Mesendoderm (in vitro differentiated cells): ENCODE results near the gene WASF2.

Experiments
- DNase-seq: peaks from one replicate; pipeline ENCODE4 v3.0.0; 2013
- H2AK5ac ChIP-seq: 2 replicates; pipeline ENCODE4 v1.6.1; 2013; ENCODE audit warnings: low read length, inconsistent platforms
- H2BK120ac ChIP-seq: 2 replicates; pipeline ENCODE4 v1.6.1; 2013; ENCODE audit warnings: low read depth, mild to moderate bottlenecking, low read length, moderate library complexity, mixed read lengths
- H2BK15ac ChIP-seq: replicated peaks from 2 replicates; pipeline ENCODE4 v1.6.1; 2013; ENCODE audit warnings: low read depth, mild to moderate bottlenecking, moderate library complexity
- H2BK5ac ChIP-seq: 2 replicates; pipeline ENCODE4 v1.6.1; 2013; ENCODE audit warnings: low read length, inconsistent platforms
- H3K18ac ChIP-seq: 2 replicates; pipeline ENCODE4 v1.6.1; 2013; ENCODE audit warnings: mild to moderate bottlenecking, low read length, mixed read lengths
- H3K23ac ChIP-seq: one replicate; pipeline ENCODE4 v1.6.1; 2013; ENCODE audit warnings: low read length
- H3K27ac ChIP-seq: 2 replicates; pipeline ENCODE4 v1.5.1; 2013; ENCODE audit warnings: low read depth, mild to moderate bottlenecking, inconsistent platforms, low read length, moderate library complexity
- H3K27me3 ChIP-seq: 2 replicates; pipeline ENCODE4 v1.6.1; 2013; ENCODE audit warnings: low read length, control low read depth, mild to moderate bottlenecking, inconsistent platforms; ENCODE audit not compliant: insufficient read depth, poor library complexity
- H3K36me3 ChIP-seq: 2 replicates; pipeline ENCODE4 v1.6.1; 2013; ENCODE audit warnings: low read length, inconsistent platforms; ENCODE audit not compliant: control insufficient read depth, insufficient read depth
- H3K4ac ChIP-seq: one replicate; pipeline ENCODE4 v1.6.1; 2013; ENCODE audit warnings: low read depth, mild to moderate bottlenecking, low read length, moderate library complexity
- H3K4me1 ChIP-seq: 2 replicates; pipeline ENCODE4 v1.6.1; 2013; ENCODE audit warnings: low read depth, low read length, inconsistent platforms; ENCODE audit not compliant: control insufficient read depth
- H3K4me2 ChIP-seq: 2 replicates; pipeline ENCODE4 v1.6.1; 2013; ENCODE audit warnings: low read length
- H3K4me3 ChIP-seq: 2 replicates; pipeline ENCODE4 v1.5.1; 2013; ENCODE audit warnings: mild to moderate bottlenecking, low read length
- H3K56ac ChIP-seq: one replicate; pipeline ENCODE4 v1.6.1; 2013; ENCODE audit warnings: low read length
- H3K79me1 ChIP-seq: 2 replicates; pipeline ENCODE4 v1.6.1; 2013; ENCODE audit warnings: low read length, inconsistent platforms
- H3K79me2 ChIP-seq: 2 replicates; pipeline ENCODE4 v1.6.1; 2013; ENCODE audit warnings: mild to moderate bottlenecking, low read length; ENCODE audit not compliant: control insufficient read depth, insufficient read depth
- H3K9ac ChIP-seq: 2 replicates; pipeline ENCODE4 v1.6.1; 2013; ENCODE audit warnings: low read length, inconsistent platforms
- H4K5ac ChIP-seq: one replicate; pipeline ENCODE4 v1.6.1; 2013; ENCODE audit warnings: low read length
- H4K8ac ChIP-seq: one replicate; pipeline ENCODE4 v1.6.1; 2013; ENCODE audit warnings: low read depth, mild to moderate bottlenecking, control low read depth, low read length, moderate library complexity
- WGBS: extraction: QIAGEN DNeasy Blood & Tissue Kit; methylation state at CpG from one replicate; pipeline ENCODE4 v1.1.7; 2013; ENCODE audit warnings: low lambda C conversion rate, missing lambda C conversion rate; ENCODE audit not compliant: insufficient coverage; ENCODE audit errors: extremely low coverage; 5-methylcytosine and 5-hydroxymethylcytosine counted together

WASF2 gene

DNA sequence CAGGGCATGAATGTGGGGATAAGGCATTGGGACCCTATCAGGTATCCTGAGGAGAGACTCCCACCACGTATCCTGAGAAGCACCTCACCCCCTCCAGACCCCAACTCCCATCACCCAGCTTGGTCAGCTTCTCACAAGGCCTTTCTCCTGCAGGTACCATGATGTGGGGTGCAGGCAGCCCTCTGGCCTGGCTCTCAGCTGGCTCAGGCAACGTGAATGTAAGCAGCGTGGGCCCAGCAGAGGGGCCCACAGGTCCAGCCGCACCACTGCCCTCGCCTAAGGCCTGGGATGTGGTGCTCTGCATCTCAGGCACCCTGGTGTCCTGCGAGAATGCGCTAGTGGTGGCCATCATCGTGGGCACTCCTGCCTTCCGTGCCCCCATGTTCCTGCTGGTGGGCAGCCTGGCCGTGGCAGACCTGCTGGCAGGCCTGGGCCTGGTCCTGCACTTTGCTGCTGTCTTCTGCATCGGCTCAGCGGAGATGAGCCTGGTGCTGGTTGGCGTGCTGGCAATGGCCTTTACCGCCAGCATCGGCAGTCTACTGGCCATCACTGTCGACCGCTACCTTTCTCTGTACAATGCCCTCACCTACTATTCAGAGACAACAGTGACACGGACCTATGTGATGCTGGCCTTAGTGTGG lies 96.2 kb downstream of the WASF2 start:
- peak overlapping the region; percentile 25 for H3K56ac ChIP-seq
- H2AK5ac ChIP-seq = no peak overlapping the region
- no peak overlapping the region for H3K4ac ChIP-seq
- DNase-seq = no peak
- H2BK5ac ChIP-seq = no peak overlapping the region
- no CpG with 5 or more reads among the region's 18 CpGs for WGBS
- peaks cover 2% of the 10 kb centered on the region for H3K4me1 ChIP-seq
- peaks cover 4% of the 10 kb centered on the region for H3K79me1 ChIP-seq
- no peak overlapping the region for H4K8ac ChIP-seq
- H2BK15ac ChIP-seq = no peak overlapping the region
- H3K9ac ChIP-seq = peak overlapping the region; percentile 82
- no peak overlapping the region for H4K5ac ChIP-seq
- H3K79me2 ChIP-seq = no peaks in the 10 kb centered on the region
- H3K27ac ChIP-seq = no peak overlapping the region
- H3K36me3 ChIP-seq = no peaks in the 10 kb centered on the region
- no peak overlapping the region for H3K18ac ChIP-seq
- no peak overlapping the region for H3K23ac ChIP-seq
- no peak overlapping the region for H3K4me2 ChIP-seq
- no peaks in the 10 kb centered on the region for H3K27me3 ChIP-seq
- no peak overlapping the region for H3K4me3 ChIP-seq
- no peak overlapping the region for H2BK120ac ChIP-seq

DNA sequence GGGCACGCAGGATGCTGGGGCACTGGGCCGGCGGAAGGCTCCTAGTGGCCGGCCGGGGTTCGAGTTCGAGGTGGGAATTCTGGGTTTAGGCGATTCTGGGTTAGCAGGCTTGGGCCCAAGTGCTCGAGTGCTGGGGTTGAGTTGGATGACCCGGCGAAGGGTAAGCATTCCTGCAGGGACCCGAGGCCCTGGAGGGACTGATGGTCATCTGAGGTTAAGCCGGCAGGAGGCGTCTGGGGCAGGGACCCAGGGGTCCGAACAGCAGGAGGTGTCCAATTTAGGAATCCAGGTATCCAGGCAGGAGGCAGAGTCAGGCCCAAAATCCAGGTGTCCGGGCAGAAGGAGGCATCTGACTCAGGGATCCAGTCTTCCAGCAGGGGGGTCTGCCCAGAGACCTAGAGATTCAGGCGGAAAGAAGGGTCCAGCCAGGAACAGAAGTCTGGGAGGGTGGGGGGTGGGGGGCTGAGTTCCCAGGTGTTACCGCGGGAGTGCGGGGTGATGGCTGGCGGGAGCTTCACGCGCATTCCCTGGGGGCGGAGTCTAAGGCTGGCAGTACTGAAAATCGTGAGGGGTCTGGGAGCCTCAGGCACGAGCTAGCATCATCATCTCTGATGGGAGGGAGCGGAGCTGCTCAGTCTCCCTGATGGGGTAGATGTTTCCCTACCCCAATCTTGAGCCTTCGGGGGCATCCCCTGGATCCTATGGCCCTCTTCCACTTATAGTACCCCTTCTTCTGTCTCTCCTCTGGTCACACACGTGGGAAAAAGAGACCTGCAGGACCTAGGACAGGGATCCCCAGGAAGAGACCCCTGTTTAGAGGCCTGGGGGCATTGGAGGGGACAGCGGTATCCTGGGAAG lies 97.0 kb downstream of the WASF2 start:
- peak overlapping the region; percentile 90 for H3K56ac ChIP-seq
- WGBS = no CpG with 5 or more reads among the region's 30 CpGs
- peaks cover 4% of the 10 kb centered on the region for H3K79me1 ChIP-seq
- H3K27me3 ChIP-seq = no peaks in the 10 kb centered on the region
- peak overlapping the region; percentile 88 for H3K4me2 ChIP-seq
- no peak overlapping the region for H3K23ac ChIP-seq
- H3K9ac ChIP-seq = peak overlapping the region; percentile 82
- H3K18ac ChIP-seq = peak overlapping the region; percentile 84
- H3K4me1 ChIP-seq = peaks cover 2% of the 10 kb centered on the region
- peak overlapping the region; percentile 61 for H3K4ac ChIP-seq
- H4K5ac ChIP-seq = no peak overlapping the region
- H3K36me3 ChIP-seq = no peaks in the 10 kb centered on the region
- DNase-seq = peak; percentile 42
- H3K4me3 ChIP-seq = peak overlapping the region; percentile 70
- H2BK120ac ChIP-seq = no peak overlapping the region
- H2BK15ac ChIP-seq = no peak overlapping the region
- H2AK5ac ChIP-seq = peak overlapping the region; percentile 58
- no peak overlapping the region for H2BK5ac ChIP-seq
- no peak overlapping the region for H3K27ac ChIP-seq
- no peaks in the 10 kb centered on the region for H3K79me2 ChIP-seq
- H4K8ac ChIP-seq = no peak overlapping the region

GRCh38 chr1:27392096-27392777 lies 97.7 kb downstream of the WASF2 start, which contains the start of gene GPR3:
Gene GPR3, plus strand, starts transcription at chr1:27392622. Its CDS starts 1,177 bp downstream, at chr1:27393799.
- H3K56ac ChIP-seq = peak within 1 kb of the TSS; percentile 90
- no peak within 1 kb of the TSS for H2BK5ac ChIP-seq
- H3K36me3 ChIP-seq = no peaks in the 10 kb centered on the region
- peaks cover 4% of the 10 kb centered on the region for H3K79me1 ChIP-seq
- H2AK5ac ChIP-seq = peak within 1 kb of the TSS; percentile 58
- no peaks in the 10 kb centered on the region for H3K27me3 ChIP-seq
- peak within 1 kb of the TSS; percentile 82 for H3K9ac ChIP-seq
- no peak within 1 kb of the TSS for H2BK120ac ChIP-seq
- peak within 1 kb of the TSS; percentile 84 for H3K18ac ChIP-seq
- H3K27ac ChIP-seq = no peak within 1 kb of the TSS
- H4K5ac ChIP-seq = no peak within 1 kb of the TSS
- H2BK15ac ChIP-seq = no peak within 1 kb of the TSS
- H3K4me3 ChIP-seq = peak within 1 kb of the TSS; percentile 70
- peak; percentile 95 for DNase-seq
- H3K23ac ChIP-seq = no peak within 1 kb of the TSS
- peak within 1 kb of the TSS; percentile 61 for H3K4ac ChIP-seq
- H4K8ac ChIP-seq = no peak within 1 kb of the TSS
- peaks cover 2% of the 10 kb centered on the region for H3K4me1 ChIP-seq
- no CpG with 5 or more reads among the region's 69 CpGs for WGBS
- H3K79me2 ChIP-seq = no peaks in the 10 kb centered on the region
- H3K4me2 ChIP-seq = peak within 1 kb of the TSS; percentile 88

DNA sequence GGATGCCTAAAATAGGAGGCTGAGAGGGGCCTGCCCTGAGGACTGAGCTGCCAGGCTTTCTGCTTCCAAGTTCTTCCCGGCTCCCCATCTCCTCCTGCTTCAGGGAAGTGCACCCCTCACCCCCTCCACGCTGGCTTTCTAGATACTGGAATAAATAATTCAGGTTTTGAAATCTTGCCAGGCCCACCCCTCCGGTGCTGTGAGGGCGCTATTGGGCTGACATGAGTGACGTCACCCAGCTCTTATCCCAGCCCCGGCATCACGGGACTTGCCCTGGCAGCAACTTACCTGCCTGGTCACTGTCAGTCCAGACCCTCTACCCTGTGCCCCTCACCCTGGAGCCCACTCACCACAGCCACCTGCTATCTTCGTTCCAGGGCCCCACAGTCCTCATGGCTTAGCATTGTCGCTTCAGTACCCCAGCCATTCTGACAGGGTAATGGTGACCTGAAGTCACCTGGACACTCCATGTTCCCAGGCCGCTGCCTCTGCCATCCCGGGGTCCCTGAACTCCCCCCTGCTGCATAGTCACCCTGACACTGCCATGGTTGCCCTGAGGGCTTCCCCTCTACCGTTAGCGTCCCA lies 98.4 kb downstream of the WASF2 start:
- Histone ChIP-seq H3K27me3 (no peaks in the 10 kb centered on the region), H3K23ac (no peak overlapping the region), H3K56ac (peak overlapping the region; percentile 88), H3K4me2 (peak overlapping the region; percentile 82), H3K79me2 (no peaks in the 10 kb centered on the region), H3K4me1 (peaks cover 2% of the 10 kb centered on the region), H2BK15ac (no peak overlapping the region), H3K18ac (no peak overlapping the region), H4K5ac (no peak overlapping the region), H3K36me3 (no peaks in the 10 kb centered on the region), H3K27ac (no peak overlapping the region), H2BK5ac (no peak overlapping the region), H3K9ac (peak overlapping the region; percentile 59), H3K4ac (no peak overlapping the region), H3K4me3 (peak overlapping the region; percentile 30), H4K8ac (no peak overlapping the region), H3K79me1 (peaks cover 4% of the 10 kb centered on the region), H2BK120ac (no peak overlapping the region), H2AK5ac (no peak overlapping the region)
- peak; percentile 82 for DNase-seq
- no CpG with 5 or more reads among the region's 13 CpGs for WGBS

DNA sequence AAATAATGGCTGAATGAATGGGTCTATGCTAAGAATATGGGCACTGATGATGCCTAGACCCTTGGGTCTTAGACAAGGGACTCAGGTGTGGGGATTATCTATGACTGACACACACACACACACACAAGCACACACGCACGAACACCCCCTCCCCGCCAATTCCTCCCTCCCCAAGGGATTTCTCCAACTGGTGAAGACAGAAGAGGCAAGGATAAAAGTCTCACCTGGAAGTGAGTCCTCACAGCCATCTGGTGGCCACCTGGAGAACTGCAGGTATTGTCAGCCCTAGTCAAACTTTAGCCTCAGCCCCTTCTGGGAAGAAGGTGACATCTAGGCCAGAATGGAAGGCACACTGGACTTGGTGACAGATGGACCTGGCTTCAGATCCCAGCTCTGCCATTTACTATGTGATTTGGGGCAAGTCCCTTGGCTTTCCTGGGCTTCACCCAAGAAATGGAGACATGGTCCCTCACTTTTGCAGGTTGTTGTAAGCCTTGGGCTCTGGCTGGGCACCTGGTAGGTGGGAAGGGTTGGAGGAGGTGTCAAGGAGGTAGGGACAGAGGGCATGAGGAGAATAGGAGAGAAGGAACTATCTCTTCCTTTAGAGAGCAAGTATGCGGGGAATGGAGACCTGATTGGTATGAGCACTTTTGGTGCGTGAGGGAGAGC lies 101.5 kb downstream of the WASF2 start:
- peak overlapping the region; percentile 19 for H3K56ac ChIP-seq
- no peaks in the 10 kb centered on the region for H3K27me3 ChIP-seq
- H2AK5ac ChIP-seq = no peak overlapping the region
- no peak overlapping the region for H3K27ac ChIP-seq
- WGBS = no CpG with 5 or more reads among the region's 5 CpGs
- no peak overlapping the region for H4K5ac ChIP-seq
- H3K9ac ChIP-seq = no peak overlapping the region
- no peak overlapping the region for H3K4me2 ChIP-seq
- H3K18ac ChIP-seq = no peak overlapping the region
- no peak overlapping the region for H3K4me3 ChIP-seq
- H3K23ac ChIP-seq = no peak overlapping the region
- peak; percentile 82 for DNase-seq
- H2BK15ac ChIP-seq = no peak overlapping the region
- no peak overlapping the region for H4K8ac ChIP-seq
- H3K36me3 ChIP-seq = no peaks in the 10 kb centered on the region
- no peak overlapping the region for H3K4ac ChIP-seq
- H3K4me1 ChIP-seq = peaks cover 2% of the 10 kb centered on the region
- H3K79me2 ChIP-seq = no peaks in the 10 kb centered on the region
- H2BK120ac ChIP-seq = no peak overlapping the region
- peaks cover 4% of the 10 kb centered on the region for H3K79me1 ChIP-seq
- H2BK5ac ChIP-seq = no peak overlapping the region
